Mesothelial cell of epicardium (in vitro differentiated cells): Measurements from ENCODE around the gene COL5A1. TPM values are rescaled to one million over a fixed set of nuclear protein-coding genes. Genes with fewer than 3 reads are reported as not detected.

Experiments
- DNase-seq, 2 experiments: peaks; one replicate each; pipeline ENCODE4 v3.0.0; 2021; ENCODE audit warnings: low spot score in 2 of 2; ENCODE audit not compliant: unreplicated experiment in 2 of 2
- H3K27ac Mint-ChIP-seq: 2 replicates; pipeline ENCODE4 v1.8.0; 2021; ENCODE audit warnings: mixed read lengths
- H3K27me3 Mint-ChIP-seq: 2 replicates; pipeline ENCODE4 v1.8.0; 2021; ENCODE audit warnings: low read depth, mixed read lengths
- H3K36me3 Mint-ChIP-seq: 2 replicates; pipeline ENCODE4 v1.8.0; 2021; ENCODE audit warnings: mixed read lengths
- H3K4me1 Mint-ChIP-seq: 2 replicates; pipeline ENCODE4 v1.8.0; 2021; ENCODE audit warnings: mixed read lengths
- H3K4me3 Mint-ChIP-seq: 2 replicates; pipeline ENCODE4 v1.8.0; 2021; ENCODE audit warnings: mild to moderate bottlenecking, moderate library complexity, mixed read lengths
- H3K9me3 Mint-ChIP-seq: 2 replicates; pipeline ENCODE4 v1.8.0; 2021; ENCODE audit warnings: mixed read lengths
- CTCF ChIP-seq: fragments of 200-600 bp; sonication (generic); IDR thresholded peaks from one replicate; pipeline ENCODE4 v1.5.0; 2021; ENCODE audit warnings: antibody characterized with exemption; ENCODE audit not compliant: unreplicated experiment
- total RNA-seq: library from RNA; stranded (reverse); gene quantifications from 3 replicates; pipeline ENCODE4 v1.2.1, GENCODE V29; 2021

COL5A1 gene
- total RNA-seq, 1 donor from 2014 or later: 605 TPM

- H3K27me3 Mint-ChIP-seq: no peaks in the 10 kb centered on the region
- H3K27ac Mint-ChIP-seq: no peak overlapping the region
Measured at GRCh38 chr9:134655586-134656333, 14.2 kb downstream of the COL5A1 start.

GRCh38 chr9:134656334-134657006, 14.9 kb downstream of the COL5A1 start:
- H3K9me3 Mint-ChIP-seq: no peaks in the 10 kb centered on the region
- no peak for DNase-seq
- no peak overlapping the region for H3K4me3 Mint-ChIP-seq
- H3K27ac Mint-ChIP-seq: no peak overlapping the region
- H3K4me1 Mint-ChIP-seq: peaks cover 37% of the 10 kb centered on the region
- peaks cover 3% of the 10 kb centered on the region for H3K36me3 Mint-ChIP-seq
- no peaks in the 10 kb centered on the region for H3K27me3 Mint-ChIP-seq
- TF ChIP-seq CTCF: no peak

More at GRCh38 chr9:134655586-134656333, 14.2 kb downstream of the COL5A1 start:
- no peaks in the 10 kb centered on the region for H3K9me3 Mint-ChIP-seq
- no peak for DNase-seq
- H3K4me3 Mint-ChIP-seq: no peak overlapping the region
- H3K36me3 Mint-ChIP-seq: peaks cover 3% of the 10 kb centered on the region
- H3K4me1 Mint-ChIP-seq: peaks cover 30% of the 10 kb centered on the region
- TF ChIP-seq CTCF: no peak

GRCh38 chr9:134657666-134658377, 16.2 kb downstream of the COL5A1 start:
- Mint-ChIP-seq H3K9me3 (no peaks in the 10 kb centered on the region), H3K27me3 (no peaks in the 10 kb centered on the region), H3K36me3 (peaks cover 2% of the 10 kb centered on the region), H3K27ac (peak overlapping the region; percentile 39), H3K4me3 (no peak overlapping the region), H3K4me1 (peaks cover 51% of the 10 kb centered on the region)
- no peak for TF ChIP-seq CTCF
- DNase-seq: no peak

- Mint-ChIP-seq H3K4me1 (peaks cover 57% of the 10 kb centered on the region), H3K9me3 (no peaks in the 10 kb centered on the region), H3K27me3 (no peaks in the 10 kb centered on the region), H3K4me3 (no peak overlapping the region), H3K27ac (peak overlapping the region; percentile 47), H3K36me3 (peaks cover 2% of the 10 kb centered on the region)
- TF ChIP-seq CTCF: no peak
- no peak for DNase-seq
Measured at GRCh38 chr9:134658378-134658955, 16.9 kb downstream of the COL5A1 start.

- Mint-ChIP-seq H3K36me3 (peaks cover 6% of the 10 kb centered on the region), H3K9me3 (no peaks in the 10 kb centered on the region), H3K27me3 (no peaks in the 10 kb centered on the region), H3K27ac (peak overlapping the region; percentile 87), H3K4me1 (peaks cover 66% of the 10 kb centered on the region), H3K4me3 (no peak overlapping the region)
- no peak for TF ChIP-seq CTCF
- no peak for DNase-seq
Measured at GRCh38 chr9:134659688-134660131, 18.1 kb downstream of the COL5A1 start.
